Body of pancreas (tissue), 4 donors: ENCODE results near the gene WWOX.

ENCODE experiments used
- POLR2A ChIP-seq, 3 donors: fragments of 450-650 bp; IDR thresholded peaks; one replicate each; pipeline ENCODE4 v1.6.1; 2016; ENCODE audit warnings: antibody characterized with exemption in 3 of 3, mild to moderate bottlenecking in 2 of 3
- TF ChIP-seq, protein P1 (sequence below), 7 experiments: fragments of 450-650 bp in 4 of 7; fragments of 200-600 bp in 3 of 7; sonication (generic) in 3 of 7; IDR thresholded peaks; one replicate each; pipeline ENCODE4 v1.5.1; 2016 to 2019; ENCODE audit warnings: antibody characterized with exemption in 7 of 7

- TF ChIP-seq, protein P1, sequence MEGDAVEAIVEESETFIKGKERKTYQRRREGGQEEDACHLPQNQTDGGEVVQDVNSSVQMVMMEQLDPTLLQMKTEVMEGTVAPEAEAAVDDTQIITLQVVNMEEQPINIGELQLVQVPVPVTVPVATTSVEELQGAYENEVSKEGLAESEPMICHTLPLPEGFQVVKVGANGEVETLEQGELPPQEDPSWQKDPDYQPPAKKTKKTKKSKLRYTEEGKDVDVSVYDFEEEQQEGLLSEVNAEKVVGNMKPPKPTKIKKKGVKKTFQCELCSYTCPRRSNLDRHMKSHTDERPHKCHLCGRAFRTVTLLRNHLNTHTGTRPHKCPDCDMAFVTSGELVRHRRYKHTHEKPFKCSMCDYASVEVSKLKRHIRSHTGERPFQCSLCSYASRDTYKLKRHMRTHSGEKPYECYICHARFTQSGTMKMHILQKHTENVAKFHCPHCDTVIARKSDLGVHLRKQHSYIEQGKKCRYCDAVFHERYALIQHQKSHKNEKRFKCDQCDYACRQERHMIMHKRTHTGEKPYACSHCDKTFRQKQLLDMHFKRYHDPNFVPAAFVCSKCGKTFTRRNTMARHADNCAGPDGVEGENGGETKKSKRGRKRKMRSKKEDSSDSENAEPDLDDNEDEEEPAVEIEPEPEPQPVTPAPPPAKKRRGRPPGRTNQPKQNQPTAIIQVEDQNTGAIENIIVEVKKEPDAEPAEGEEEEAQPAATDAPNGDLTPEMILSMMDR (IDR thresholded peaks at IDR 0.05), result no peak
- TF ChIP-seq POLR2A (IDR thresholded peaks at IDR 0.05), result no peak
Measured at GRCh38 chr16:78291604-78292003, 192.2 kb downstream of the WWOX start.
